Measurements from ENCODE around the gene VSNL1. TPM values are rescaled to one million over a fixed set of nuclear protein-coding genes. Genes with fewer than 3 reads are reported as not detected.
"Not testable (repeated sequence)": the region's sequence is repeated elsewhere in the genome, so short reads cannot be mapped to it uniquely, and the experiment has no call there.

VSNL1 gene
- polyA plus RNA-seq, 3 donors: 0.20 to 1.9 (median 0.30) TPM

GRCh38 chr2:17539611-17540092, 844 bp upstream of the VSNL1 start:
- WGBS, 3 donors: 8 to 9% (median 8%) methylated on average over 13 of the region's 13 CpGs
- no peak overlapping the region for H3K27ac ChIP-seq (ENCODE audit: low read depth, low read length)

- H3K27ac ChIP-seq (ENCODE audit: low read depth, low read length): no peak overlapping the region
- 2 to 4% (median 3%) methylated on average over 21 of the region's 21 CpGs for WGBS, 3 donors
Measured at GRCh38 chr2:17540813-17541530, 476 bp downstream of the VSNL1 start.

GRCh38 chr2:17541531-17541950, 1.0 kb downstream of the VSNL1 start:
- H3K27ac ChIP-seq (ENCODE audit: low read depth, low read length): no peak overlapping the region
- 8 to 9% (median 8%) methylated on average over 12 of the region's 12 CpGs for WGBS, 3 donors

- no peak overlapping the region for H3K27ac ChIP-seq (ENCODE audit: low read depth, low read length)
- WGBS, 3 donors: 74 to 82% (median 80%) methylated on average over 2 of the region's 2 CpGs
Measured at GRCh38 chr2:17542471-17542870, 2.0 kb downstream of the VSNL1 start.

GRCh38 chr2:17543131-17543660, 2.7 kb downstream of the VSNL1 start:
- no peak overlapping the region for H3K27ac ChIP-seq (ENCODE audit: low read depth, low read length)
- WGBS, 3 donors: 56 to 57% (median 57%) methylated on average over 6 of the region's 6 CpGs

GRCh38 chr2:17543848-17544247, 3.4 kb downstream of the VSNL1 start:
- no peak overlapping the region for H3K27ac ChIP-seq (ENCODE audit: low read depth, low read length)

GRCh38 chr2:17544256-17544655, 3.8 kb downstream of the VSNL1 start:
- H3K27ac ChIP-seq (ENCODE audit: low read depth, low read length): no peak overlapping the region
- 79 to 94% (median 88%) methylated on average over 3 of the region's 3 CpGs for WGBS, 3 donors

- no peak overlapping the region for H3K27ac ChIP-seq (ENCODE audit: low read depth, low read length)
- 30 to 58% (median 57%) methylated on average over 5 of the region's 5 CpGs for WGBS, 3 donors
Measured at GRCh38 chr2:17545680-17546613, 5.5 kb downstream of the VSNL1 start.

- H3K27ac ChIP-seq (ENCODE audit: low read depth, low read length): no peak overlapping the region
- WGBS, 3 donors: 71 to 85% (median 79%) methylated on average over 2 of the region's 2 CpGs
Measured at GRCh38 chr2:17547237-17547636, 6.7 kb downstream of the VSNL1 start.

GRCh38 chr2:17547737-17548136, 7.2 kb downstream of the VSNL1 start:
- WGBS, 3 donors: 65 to 76% (median 69%) methylated on average over 5 of the region's 5 CpGs
- no peak overlapping the region for H3K27ac ChIP-seq (ENCODE audit: low read depth, low read length)

GRCh38 chr2:17550907-17551306, 10.4 kb downstream of the VSNL1 start:
- 82 to 94% (median 89%) methylated on average over 2 of the region's 2 CpGs for WGBS, 3 donors
- H3K27ac ChIP-seq (ENCODE audit: low read depth, low read length): no peak overlapping the region

GRCh38 chr2:17555150-17555549, 14.7 kb downstream of the VSNL1 start:
- WGBS, 3 donors: 55 to 84% (median 82%) methylated on average over 1 of the region's 1 CpG
- no peak overlapping the region for H3K27ac ChIP-seq (ENCODE audit: low read depth, low read length)

GRCh38 chr2:17557596-17557995, 17.1 kb downstream of the VSNL1 start:
- WGBS, 3 donors: 51 to 67% (median 65%) methylated on average over 5 of the region's 5 CpGs

GRCh38 chr2:17558053-17558452, 17.6 kb downstream of the VSNL1 start:
- H3K27ac ChIP-seq (ENCODE audit: low read depth, low read length): no peak overlapping the region

More at GRCh38 chr2:17557596-17557995, 17.1 kb downstream of the VSNL1 start:
- no peak overlapping the region for H3K27ac ChIP-seq (ENCODE audit: low read depth, low read length)

GRCh38 chr2:17558878-17559277, 18.4 kb downstream of the VSNL1 start:
- no peak overlapping the region for H3K27ac ChIP-seq (ENCODE audit: low read depth, low read length)
- 79 to 91% (median 85%) methylated on average over 3 of the region's 3 CpGs for WGBS, 3 donors

GRCh38 chr2:17565726-17566125, 25.2 kb downstream of the VSNL1 start:
- WGBS, 3 donors: 73 to 88% (median 84%) methylated on average over 3 of the region's 3 CpGs
- H3K27ac ChIP-seq (ENCODE audit: low read depth, low read length): not testable (repeated sequence)

GRCh38 chr2:17571681-17572080, 31.2 kb downstream of the VSNL1 start:
- 26 to 67% (median 55%) methylated on average over 1 of the region's 1 CpG for WGBS, 3 donors
- H3K27ac ChIP-seq (ENCODE audit: low read depth, low read length): no peak overlapping the region

GRCh38 chr2:17573085-17573803, 32.7 kb downstream of the VSNL1 start:
- WGBS, 3 donors: 67 to 90% (median 85%) methylated on average over 3 of the region's 3 CpGs
- no peak overlapping the region for H3K27ac ChIP-seq (ENCODE audit: low read depth, low read length)

GRCh38 chr2:17573804-17574175, 33.3 kb downstream of the VSNL1 start:
- WGBS, 3 donors: 76 to 79% (median 79%) methylated on average over 3 of the region's 3 CpGs

More at GRCh38 chr2:17573804-17574175, 33.3 kb downstream of the VSNL1 start:
- H3K27ac ChIP-seq (ENCODE audit: low read depth, low read length): no peak overlapping the region

Measured in adipose tissue (tissue), 3 donors.